Mesodermal cell (in vitro differentiated cells): Measurements from ENCODE around the gene PRTN3.

ENCODE experiments used
- H3K27ac ChIP-seq: 2 replicates; pipeline ENCODE4 v1.7.0; 2013; ENCODE audit warnings: mild to moderate bottlenecking, low read depth, low read length, moderate library complexity; ENCODE audit not compliant: severe bottlenecking
- H3K36me3 ChIP-seq: 2 replicates; pipeline ENCODE4 v1.7.1; 2013; ENCODE audit warnings: mild to moderate bottlenecking, low read length, moderate library complexity; ENCODE audit not compliant: control insufficient read depth, insufficient read depth
- H3K4me1 ChIP-seq: one replicate; pipeline ENCODE4 v1.7.1; 2013; ENCODE audit warnings: mild to moderate bottlenecking, low read length; ENCODE audit not compliant: insufficient read depth, control insufficient read depth, poor library complexity, severe bottlenecking
- H3K4me3 ChIP-seq: 2 replicates; pipeline ENCODE4 v1.7.0; 2013; ENCODE audit warnings: low read length, control low read depth, mild to moderate bottlenecking; ENCODE audit not compliant: insufficient read depth, poor library complexity, severe bottlenecking; ENCODE audit errors: extremely low read depth
- H3K9me3 ChIP-seq: 2 replicates; pipeline ENCODE4 v1.7.1; 2013; ENCODE audit warnings: mild to moderate bottlenecking, low read length, moderate library complexity; ENCODE audit not compliant: control insufficient read depth
- WGBS, 2 experiments: methylation state at CpG; one replicate each; pipeline ENCODE4 v1.1.5; 2013; ENCODE audit warnings: missing lambda C conversion rate in 2 of 2; ENCODE audit not compliant: insufficient coverage in 2 of 2; 5-methylcytosine and 5-hydroxymethylcytosine counted together

PRTN3 gene

GRCh38 chr19:797528-798414 is 43.0 kb upstream of the PRTN3 start:
- peaks cover 32% of the 10 kb centered on the region for H3K4me1 ChIP-seq
- peak overlapping the region; percentile 97 for H3K4me3 ChIP-seq
- no peaks in the 10 kb centered on the region for H3K9me3 ChIP-seq
- H3K36me3 ChIP-seq = peaks cover 48% of the 10 kb centered on the region
- peak overlapping the region; percentile 99 for H3K27ac ChIP-seq
- WGBS, 2 experiments = 0% methylated on average over 76 to 82 of the region's 129 CpGs

GRCh38 chr19:798415-799075 is 42.3 kb upstream of the PRTN3 start:
- 1% methylated on average over 30 to 36 of the region's 44 CpGs for WGBS, 2 experiments
- Histone ChIP-seq H3K4me3 (peak overlapping the region; percentile 97), H3K9me3 (no peaks in the 10 kb centered on the region), H3K27ac (peak overlapping the region; percentile 99), H3K4me1 (peaks cover 30% of the 10 kb centered on the region), H3K36me3 (peaks cover 55% of the 10 kb centered on the region)

- WGBS, 2 experiments = 15 to 21% methylated on average over 22 to 28 of the region's 28 CpGs
- H3K9me3 ChIP-seq = no peaks in the 10 kb centered on the region
- peak overlapping the region; percentile 97 for H3K4me3 ChIP-seq
- peak overlapping the region; percentile 99 for H3K27ac ChIP-seq
- H3K4me1 ChIP-seq = peaks cover 30% of the 10 kb centered on the region
- H3K36me3 ChIP-seq = peaks cover 63% of the 10 kb centered on the region
Observed at GRCh38 chr19:799076-799881, 41.5 kb upstream of the PRTN3 start.

- no peaks in the 10 kb centered on the region for H3K9me3 ChIP-seq
- 87 to 89% methylated on average over 9 to 15 of the region's 17 CpGs for WGBS, 2 experiments
- H3K4me1 ChIP-seq = peaks cover 30% of the 10 kb centered on the region
- peaks cover 75% of the 10 kb centered on the region for H3K36me3 ChIP-seq
- peak overlapping the region; percentile 14 for H3K4me3 ChIP-seq
- H3K27ac ChIP-seq = peak overlapping the region; percentile 41
Observed at GRCh38 chr19:800360-801029, 40.3 kb upstream of the PRTN3 start.

GRCh38 chr19:801030-801860 is 39.6 kb upstream of the PRTN3 start:
- H3K27ac ChIP-seq = peak overlapping the region; percentile 74
- WGBS, 2 experiments = 95 to 96% methylated on average over 27 to 29 of the region's 29 CpGs
- no peak overlapping the region for H3K4me3 ChIP-seq
- peaks cover 82% of the 10 kb centered on the region for H3K36me3 ChIP-seq
- no peaks in the 10 kb centered on the region for H3K9me3 ChIP-seq
- H3K4me1 ChIP-seq = peaks cover 30% of the 10 kb centered on the region

- Histone ChIP-seq H3K4me3 (no peak overlapping the region), H3K4me1 (peaks cover 30% of the 10 kb centered on the region), H3K27ac (peak overlapping the region; percentile 74), H3K9me3 (no peaks in the 10 kb centered on the region), H3K36me3 (peaks cover 90% of the 10 kb centered on the region)
- whole genome bisulfite sequencing, 2 experiments = 90 to 91% methylated on average over 17 to 18 of the region's 23 CpGs
Observed at GRCh38 chr19:801861-802497, 38.8 kb upstream of the PRTN3 start.

GRCh38 chr19:802498-803098 is 38.2 kb upstream of the PRTN3 start:
- Histone ChIP-seq H3K4me3 (no peak overlapping the region), H3K27ac (peak overlapping the region; percentile 74), H3K36me3 (peaks cover 96% of the 10 kb centered on the region), H3K9me3 (no peaks in the 10 kb centered on the region), H3K4me1 (peaks cover 30% of the 10 kb centered on the region)
- 91 to 97% methylated on average over 17 to 25 of the region's 28 CpGs for WGBS, 2 experiments

- peaks cover 99% of the 10 kb centered on the region for H3K36me3 ChIP-seq
- H3K4me3 ChIP-seq = no peak overlapping the region
- H3K4me1 ChIP-seq = peaks cover 30% of the 10 kb centered on the region
- peak overlapping the region; percentile 74 for H3K27ac ChIP-seq
- no peaks in the 10 kb centered on the region for H3K9me3 ChIP-seq
- 95 to 97% methylated on average over 10 to 17 of the region's 17 CpGs for WGBS, 2 experiments
Observed at GRCh38 chr19:803099-803561, 37.7 kb upstream of the PRTN3 start.
